Measurements from ENCODE around the gene LOX. TPM values are rescaled to one million over a fixed set of nuclear protein-coding genes. Genes with fewer than 3 reads are reported as not detected.

LOX gene
- total and polyA plus RNA-seq, 9 of the 15 experiments (the other 6 are each of a cell fraction or from before 2014, with no cell fraction given), result 0.06 to 0.09 TPM; not detected in 7

- TF ChIP-seq ARID4B (CRISPR knock-in tag; IDR thresholded peaks at IDR 0.05) (no peak), CEBPG (CRISPR knock-in tag; IDR thresholded peaks at IDR 0.05) (0 out of 2 replicates have a peak, but pooled peaks have one; percentile 43), CEBPG (tag; conservative IDR thresholded peaks at IDR 0.05 in 1 of 2, IDR thresholded peaks at IDR 0.05 in 1 of 2) (no peak; a peak in 1 of 4 replicates), ZNF561 (CRISPR knock-in tag; conservative IDR thresholded peaks at IDR 0.05) (no peak), REST (IDR thresholded peaks at IDR 0.05; ENCODE audit: borderline replicate concordance) (peak; percentile 55), REST (CRISPR knock-in tag; IDR thresholded peaks at IDR 0.05; ENCODE audit: low read depth) (no peak), VEZF1 (CRISPR knock-in tag; IDR thresholded peaks at IDR 0.05) (no peak; the same call in 1 of the 2 replicates), NFIC (IDR thresholded peaks at IDR 0.05) (peak; percentile 86), HDAC8 (tag; IDR thresholded peaks at IDR 0.05) (no peak), HDAC1 (IDR thresholded peaks at IDR 0.05) (peak in 1 of 2 experiments; percentile 83; a peak in 2 of 4 replicates), TAF9B (IDR thresholded peaks at IDR 0.05; ENCODE audit: partially characterized antibody) (peak; percentile 50), ZNF79 (CRISPR knock-in tag; IDR thresholded peaks at IDR 0.05; ENCODE audit: low read depth) (no peak), JUND (IDR thresholded peaks at IDR 0.05; ENCODE audit: borderline replicate concordance, low read depth, low read length) (peak; percentile 16; the same call in 1 of the 2 replicates), JUND (tag; IDR thresholded peaks at IDR 0.05; ENCODE audit: borderline replicate concordance, low read depth, low read length) (no peak; the same call in 2 of the 3 replicates)
These were observed 48.2 kb upstream of the LOX start (continued) for GRCh38 chr5:122126177-122126755.

All from K562 (cell line).